Medulla oblongata (tissue), 1 donor: ENCODE measurements around the gene PPP2R5C.
"Not testable (repeated sequence)": the region's sequence is repeated elsewhere in the genome, so short reads cannot be mapped to it uniquely, and the experiment has no call there.

Experiments
- DNase-seq: peaks from one replicate; pipeline ENCODE4 v3.0.0-alpha.2; 2015; ENCODE audit errors: extremely low spot score

Gene PPP2R5C

GRCh38 chr14:101781240-101782061, 19.9 kb downstream of the PPP2R5C start:
- DNase-seq = no peak

- DNase-seq = no peak
These were observed 21.9 kb downstream of the PPP2R5C start for GRCh38 chr14:101783260-101784016.

GRCh38 chr14:101784631-101785030, 23.1 kb downstream of the PPP2R5C start:
- no peak for DNase-seq

- no peak for DNase-seq
These were observed 26.6 kb downstream of the PPP2R5C start for GRCh38 chr14:101788016-101788635.

- no peak for DNase-seq
These were observed 27.7 kb downstream of the PPP2R5C start for GRCh38 chr14:101789222-101789621.

GRCh38 chr14:101790232-101790631, 28.7 kb downstream of the PPP2R5C start:
- DNase-seq = peak; percentile 42

GRCh38 chr14:101791919-101792572, 30.5 kb downstream of the PPP2R5C start:
- DNase-seq = peak; percentile 61

- no peak for DNase-seq
These were observed 34.5 kb downstream of the PPP2R5C start for GRCh38 chr14:101796016-101796415.

GRCh38 chr14:101796479-101796878, 35.0 kb downstream of the PPP2R5C start:
- DNase-seq = no peak

GRCh38 chr14:101797856-101798255, 36.3 kb downstream of the PPP2R5C start:
- no peak for DNase-seq

- not testable (repeated sequence) for DNase-seq
These were observed 42.9 kb downstream of the PPP2R5C start for GRCh38 chr14:101804373-101804772.

GRCh38 chr14:101806252-101806651, 44.7 kb downstream of the PPP2R5C start:
- not testable (repeated sequence) for DNase-seq

GRCh38 chr14:101808020-101808641, 46.6 kb downstream of the PPP2R5C start:
- DNase-seq = no peak

- DNase-seq = no peak
These were observed 47.6 kb downstream of the PPP2R5C start for GRCh38 chr14:101808894-101809670.

- peak; percentile 97 for DNase-seq
These were observed 48.4 kb downstream of the PPP2R5C start for GRCh38 chr14:101809671-101810514.

GRCh38 chr14:101810897-101811621, 49.5 kb downstream of the PPP2R5C start:
- no peak for DNase-seq

- DNase-seq = no peak
These were observed 50.6 kb downstream of the PPP2R5C start for GRCh38 chr14:101812071-101812470.

- DNase-seq = no peak
These were observed 51.8 kb downstream of the PPP2R5C start for GRCh38 chr14:101813171-101813759.

GRCh38 chr14:101813833-101814232, 52.3 kb downstream of the PPP2R5C start:
- no peak for DNase-seq
